ENCODE data around the gene ALG1.

Gene ALG1

DNA sequence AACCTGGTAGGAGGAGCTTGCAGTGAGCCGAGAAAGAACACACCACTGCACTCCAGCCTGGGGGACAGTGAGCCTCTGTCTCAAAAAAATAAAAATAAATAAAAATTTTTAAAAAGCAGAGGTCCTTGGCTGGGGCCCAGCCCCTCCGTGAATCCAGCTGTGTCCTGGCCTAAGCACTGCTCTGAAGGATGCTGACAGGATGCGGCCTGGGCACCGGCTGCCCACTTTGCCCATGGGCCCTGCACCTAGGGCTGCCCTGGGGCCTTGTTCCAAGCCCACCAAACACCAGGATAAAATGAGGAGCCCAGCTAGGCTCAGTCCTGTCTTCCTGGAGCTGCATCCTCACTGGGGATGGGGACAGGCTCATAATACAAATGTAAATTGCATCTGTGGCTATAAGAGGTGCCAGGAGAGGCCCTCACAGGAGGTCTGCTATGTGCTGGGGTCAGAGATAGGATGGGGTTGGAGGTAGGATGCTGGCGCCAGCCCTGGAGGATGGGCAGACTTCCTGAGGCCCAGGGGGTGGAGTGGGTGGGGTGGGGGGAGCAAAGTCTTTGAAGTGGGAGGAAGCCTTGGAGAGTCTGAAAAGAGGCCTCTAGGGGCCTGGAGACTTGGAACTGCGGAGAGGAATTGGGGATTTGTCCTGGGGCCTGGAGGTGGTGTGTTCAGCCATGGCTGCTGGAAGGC, 12.1 kb upstream of the ALG1 start:
- TF ChIP-seq, protein P1, sequence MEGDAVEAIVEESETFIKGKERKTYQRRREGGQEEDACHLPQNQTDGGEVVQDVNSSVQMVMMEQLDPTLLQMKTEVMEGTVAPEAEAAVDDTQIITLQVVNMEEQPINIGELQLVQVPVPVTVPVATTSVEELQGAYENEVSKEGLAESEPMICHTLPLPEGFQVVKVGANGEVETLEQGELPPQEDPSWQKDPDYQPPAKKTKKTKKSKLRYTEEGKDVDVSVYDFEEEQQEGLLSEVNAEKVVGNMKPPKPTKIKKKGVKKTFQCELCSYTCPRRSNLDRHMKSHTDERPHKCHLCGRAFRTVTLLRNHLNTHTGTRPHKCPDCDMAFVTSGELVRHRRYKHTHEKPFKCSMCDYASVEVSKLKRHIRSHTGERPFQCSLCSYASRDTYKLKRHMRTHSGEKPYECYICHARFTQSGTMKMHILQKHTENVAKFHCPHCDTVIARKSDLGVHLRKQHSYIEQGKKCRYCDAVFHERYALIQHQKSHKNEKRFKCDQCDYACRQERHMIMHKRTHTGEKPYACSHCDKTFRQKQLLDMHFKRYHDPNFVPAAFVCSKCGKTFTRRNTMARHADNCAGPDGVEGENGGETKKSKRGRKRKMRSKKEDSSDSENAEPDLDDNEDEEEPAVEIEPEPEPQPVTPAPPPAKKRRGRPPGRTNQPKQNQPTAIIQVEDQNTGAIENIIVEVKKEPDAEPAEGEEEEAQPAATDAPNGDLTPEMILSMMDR (conservative IDR thresholded peaks at IDR 0.05; ENCODE audit: control insufficient read depth, insufficient read depth, low read depth, low read length): no peak
- no peak for DNase-seq (ENCODE audit: low read depth)
- no peak overlapping the region for H3K4me3 ChIP-seq (ENCODE audit: control insufficient read depth, low read depth, low read length)

DNA sequence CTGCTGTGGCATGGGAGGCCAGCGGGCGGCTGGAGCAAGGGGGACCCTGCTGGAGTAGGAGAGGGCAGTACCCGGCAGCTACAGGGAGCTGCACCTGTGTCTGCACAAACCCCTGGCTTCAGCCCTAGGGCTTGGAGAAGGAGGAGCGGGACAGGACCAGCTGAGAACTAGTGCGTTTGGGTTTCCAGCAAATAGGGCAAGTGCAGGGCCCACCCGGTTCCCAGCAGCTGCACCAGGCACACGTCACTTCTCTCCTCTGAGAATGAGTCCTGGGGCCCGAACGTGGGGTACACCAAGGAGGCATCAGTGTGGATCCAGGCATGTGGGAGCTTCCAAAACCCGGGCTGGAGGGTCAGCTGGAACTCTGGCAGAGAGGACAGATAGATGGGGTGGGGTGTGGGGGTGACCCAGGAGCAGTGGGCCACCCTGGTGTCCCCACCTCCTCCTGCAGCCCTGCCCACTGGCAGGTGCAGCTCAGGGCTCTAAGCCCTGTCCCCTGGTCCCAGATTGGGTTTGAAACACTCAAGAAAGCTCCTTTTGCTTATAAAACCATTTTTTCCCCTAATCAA, 11.5 kb upstream of the ALG1 start:
- no peak for DNase-seq (ENCODE audit: low read depth)
- TF ChIP-seq, protein P1 (conservative IDR thresholded peaks at IDR 0.05; ENCODE audit: control insufficient read depth, insufficient read depth, low read depth, low read length): no peak
- H3K4me3 ChIP-seq (ENCODE audit: control insufficient read depth, low read depth, low read length): no peak overlapping the region

DNA sequence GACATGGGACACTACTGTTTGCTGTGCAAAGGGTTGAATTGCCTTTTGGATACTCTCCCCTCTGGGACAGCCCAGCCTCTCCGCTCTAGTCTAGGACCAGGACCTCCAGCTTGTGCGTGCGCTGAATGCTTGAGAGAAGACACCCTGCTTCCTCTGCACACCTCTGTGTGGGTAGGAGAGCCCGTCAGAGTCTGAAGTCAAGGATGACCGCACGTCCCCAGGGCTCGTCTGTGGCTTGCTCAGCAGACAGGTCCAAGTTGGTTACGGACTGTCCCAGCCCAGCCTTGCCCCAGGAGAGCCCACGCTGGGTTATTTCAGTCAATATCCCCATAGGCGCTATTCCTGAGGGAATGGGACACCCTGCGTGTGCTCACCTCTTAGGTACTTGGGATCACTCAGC, 9.6 kb upstream of the ALG1 start:
- no peak overlapping the region for H3K4me3 ChIP-seq (ENCODE audit: control insufficient read depth, low read depth, low read length)
- DNase-seq (ENCODE audit: low read depth): no peak
- TF ChIP-seq, protein P1 (conservative IDR thresholded peaks at IDR 0.05; ENCODE audit: control insufficient read depth, insufficient read depth, low read depth, low read length): no peak

DNA sequence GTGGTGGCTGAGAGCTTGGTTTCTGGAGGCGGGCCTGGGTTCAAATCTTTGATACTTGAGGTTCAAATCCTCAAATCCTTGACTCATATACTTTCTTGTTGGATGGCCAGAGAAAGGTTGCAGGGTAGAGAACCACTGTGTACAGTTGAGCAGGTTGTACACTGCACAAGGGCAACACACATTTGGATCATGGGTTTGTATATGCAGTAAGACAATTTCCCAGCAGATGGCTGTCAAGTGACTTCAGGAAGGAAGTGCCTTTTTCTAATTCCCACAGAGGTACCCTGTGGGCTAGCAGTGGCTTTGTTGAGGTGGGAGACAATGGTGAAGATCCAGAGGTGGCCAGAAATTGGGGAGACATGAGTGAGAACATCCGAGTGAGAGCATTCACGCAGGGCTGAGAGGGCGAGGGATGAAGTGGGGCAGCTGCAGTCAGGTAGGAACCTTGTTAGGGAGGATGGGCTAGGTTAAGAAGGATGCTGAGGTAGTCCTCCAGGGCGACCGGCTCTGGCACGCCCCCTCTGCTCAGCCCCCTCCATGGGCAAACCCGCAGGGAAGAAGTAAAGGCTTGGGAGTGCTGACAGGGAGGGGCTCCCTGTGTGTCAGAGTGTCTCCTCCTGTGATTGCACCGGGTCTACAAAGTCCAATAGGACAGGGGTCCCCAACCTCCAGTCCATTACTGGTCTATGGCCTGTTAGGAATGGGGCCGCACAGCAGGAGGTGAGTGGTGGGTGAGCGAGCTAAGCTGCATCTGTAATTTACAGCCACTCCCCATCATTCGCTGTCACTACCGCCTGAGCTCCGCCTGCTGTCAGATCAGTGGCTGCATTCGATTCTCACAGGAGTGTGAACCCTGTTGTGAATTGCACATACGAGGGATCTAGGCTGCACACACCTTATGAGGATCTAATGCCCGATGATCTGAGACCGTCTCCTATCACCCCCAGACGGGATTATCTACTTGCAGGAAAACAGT, 8.6 kb upstream of the ALG1 start:
- no peak for DNase-seq (ENCODE audit: low read depth)
- H3K4me3 ChIP-seq (ENCODE audit: control insufficient read depth, low read depth, low read length): no peak overlapping the region
- TF ChIP-seq, protein P1 (conservative IDR thresholded peaks at IDR 0.05; ENCODE audit: control insufficient read depth, insufficient read depth, low read depth, low read length): no peak

DNA sequence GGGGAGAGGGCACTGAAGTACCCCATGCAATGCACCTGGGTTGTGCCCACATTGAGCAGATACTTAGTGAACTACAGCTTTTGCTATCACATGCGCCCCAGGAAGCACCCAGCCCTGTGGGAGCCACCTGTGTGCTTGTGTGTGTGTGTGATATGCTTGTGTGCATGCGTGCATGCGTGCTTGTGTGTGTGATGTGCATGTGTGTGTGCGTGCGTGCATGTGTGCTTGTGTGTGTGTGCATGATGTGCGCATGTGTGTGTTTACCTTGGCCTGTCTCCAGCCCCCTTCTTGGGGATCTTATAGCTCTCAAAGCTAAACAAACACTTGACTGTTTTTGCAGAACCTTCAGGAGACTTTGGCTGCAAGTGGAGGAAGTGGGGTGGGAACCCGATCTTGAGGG, 6.7 kb upstream of the ALG1 start:
- DNase-seq (ENCODE audit: low read depth): no peak
- no peak overlapping the region for H3K4me3 ChIP-seq (ENCODE audit: control insufficient read depth, low read depth, low read length)
- TF ChIP-seq, protein P1 (conservative IDR thresholded peaks at IDR 0.05; ENCODE audit: control insufficient read depth, insufficient read depth, low read depth, low read length): no peak

DNA sequence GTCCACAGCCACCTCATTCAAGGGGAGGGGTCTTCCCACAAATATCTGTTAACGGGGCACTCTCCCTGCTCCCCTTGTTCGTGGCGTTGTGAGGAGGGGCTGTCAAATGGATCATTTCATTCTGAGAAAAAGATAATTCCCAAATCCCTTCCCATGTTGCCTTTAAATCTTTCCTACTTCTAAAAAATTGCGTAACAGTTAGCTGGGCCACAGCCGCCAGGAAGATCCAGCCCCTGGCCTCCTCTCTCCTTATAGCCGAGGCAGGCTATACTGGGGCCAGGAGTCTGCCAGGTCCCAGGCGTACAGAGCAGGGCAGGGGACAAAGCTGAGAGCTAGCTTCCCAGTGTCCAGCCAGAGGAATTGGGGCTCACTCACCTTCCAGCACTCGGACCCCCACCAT, 6.3 kb upstream of the ALG1 start:
- DNase-seq (ENCODE audit: low read depth): no peak
- TF ChIP-seq, protein P1 (conservative IDR thresholded peaks at IDR 0.05; ENCODE audit: control insufficient read depth, insufficient read depth, low read depth, low read length): no peak
- no peak overlapping the region for H3K4me3 ChIP-seq (ENCODE audit: control insufficient read depth, low read depth, low read length)
